HG03442 (cell line): Measurements from ENCODE around the gene CCDC127.

Experiments
- ATAC-seq: cut with Tn5 transposase; IDR thresholded peaks from one replicate; pipeline ENCODE4 v1.9.1; 2021; ENCODE audit warnings: mild to moderate bottlenecking, moderate library complexity; ENCODE audit not compliant: unreplicated experiment

CCDC127 gene

GRCh38 chr5:191036-191948, 26.7 kb downstream of the CCDC127 start, which contains the start of gene LRRC14B:
TSS of gene LRRC14B (plus strand) at chr5:191495. CDS start at chr5:191539, 44 bp downstream.
- ATAC-seq, result no peak

- ATAC-seq, result peak; percentile 21
Observed at GRCh38 chr5:190366-191035, 27.5 kb downstream of the CCDC127 start.

GRCh38 chr5:189976-190365, 28.0 kb downstream of the CCDC127 start:
- ATAC-seq, result no peak

GRCh38 chr5:189486-189885, 28.5 kb downstream of the CCDC127 start:
- ATAC-seq, result no peak

- peak; percentile 82 for ATAC-seq
Observed at GRCh38 chr5:188488-189481, 29.2 kb downstream of the CCDC127 start.

GRCh38 chr5:187617-188451, 30.1 kb downstream of the CCDC127 start:
- no peak for ATAC-seq

GRCh38 chr5:187042-187431, 30.9 kb downstream of the CCDC127 start:
- no peak for ATAC-seq

GRCh38 chr5:186091-187041, 31.6 kb downstream of the CCDC127 start:
- ATAC-seq, result no peak

- no peak for ATAC-seq
Observed at GRCh38 chr5:185095-186070, 32.6 kb downstream of the CCDC127 start.

- no peak for ATAC-seq
Observed at GRCh38 chr5:184471-184870, 33.5 kb downstream of the CCDC127 start.

GRCh38 chr5:182126-182525, 35.8 kb downstream of the CCDC127 start:
- no peak for ATAC-seq

- no peak for ATAC-seq
Observed at GRCh38 chr5:181566-181965, 36.4 kb downstream of the CCDC127 start.

GRCh38 chr5:181160-181559, 36.8 kb downstream of the CCDC127 start:
- ATAC-seq, result no peak

GRCh38 chr5:180286-180918, 37.6 kb downstream of the CCDC127 start:
- no peak for ATAC-seq

- ATAC-seq, result no peak
Observed at GRCh38 chr5:179401-179800, 38.6 kb downstream of the CCDC127 start.

GRCh38 chr5:178110-178509, 39.8 kb downstream of the CCDC127 start:
- ATAC-seq, result no peak

- no peak for ATAC-seq
Observed at GRCh38 chr5:176296-176823, 41.6 kb downstream of the CCDC127 start.
